Fibroblast of skin of right biceps (primary cell): ENCODE results near the gene BCAP31.

Experiments used
- DNase-seq: peaks from one replicate; pipeline ENCODE4 v3.0.0-alpha.2; 2013

The BCAP31 gene

GRCh38 chrX:153724252-153725038, at the start of gene BCAP31, which contains the start of gene ABCD1:
Gene BCAP31, minus strand, starts transcription at chrX:153724387. Its CDS starts 1,143 bp downstream, at chrX:153723244.
Gene ABCD1, plus strand, starts transcription at chrX:153724856. Its CDS starts 411 bp downstream, at chrX:153725267.
- peak; percentile 88 for DNase-seq

DNA sequence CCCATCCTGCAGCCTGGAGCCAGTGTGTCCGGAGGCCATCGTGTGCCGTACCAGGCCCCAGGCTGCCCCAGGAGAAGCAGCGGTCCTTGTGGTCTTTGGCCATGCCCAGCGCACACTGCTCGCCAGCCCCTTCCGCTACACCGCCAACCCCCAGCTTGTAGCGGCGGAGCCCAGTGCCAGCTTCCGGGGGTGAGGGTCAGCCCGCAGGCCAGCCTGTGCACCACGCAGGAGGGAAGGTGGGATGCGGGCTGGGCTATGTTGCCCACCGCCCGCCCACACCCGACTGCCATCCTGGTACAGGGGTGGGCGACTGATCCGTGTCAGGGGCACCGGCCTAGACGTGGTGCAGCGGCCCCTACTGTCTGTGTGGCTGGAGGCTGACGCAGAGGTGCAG, 49.0 kb upstream of the BCAP31 start:
- DNase-seq: no peak

DNA sequence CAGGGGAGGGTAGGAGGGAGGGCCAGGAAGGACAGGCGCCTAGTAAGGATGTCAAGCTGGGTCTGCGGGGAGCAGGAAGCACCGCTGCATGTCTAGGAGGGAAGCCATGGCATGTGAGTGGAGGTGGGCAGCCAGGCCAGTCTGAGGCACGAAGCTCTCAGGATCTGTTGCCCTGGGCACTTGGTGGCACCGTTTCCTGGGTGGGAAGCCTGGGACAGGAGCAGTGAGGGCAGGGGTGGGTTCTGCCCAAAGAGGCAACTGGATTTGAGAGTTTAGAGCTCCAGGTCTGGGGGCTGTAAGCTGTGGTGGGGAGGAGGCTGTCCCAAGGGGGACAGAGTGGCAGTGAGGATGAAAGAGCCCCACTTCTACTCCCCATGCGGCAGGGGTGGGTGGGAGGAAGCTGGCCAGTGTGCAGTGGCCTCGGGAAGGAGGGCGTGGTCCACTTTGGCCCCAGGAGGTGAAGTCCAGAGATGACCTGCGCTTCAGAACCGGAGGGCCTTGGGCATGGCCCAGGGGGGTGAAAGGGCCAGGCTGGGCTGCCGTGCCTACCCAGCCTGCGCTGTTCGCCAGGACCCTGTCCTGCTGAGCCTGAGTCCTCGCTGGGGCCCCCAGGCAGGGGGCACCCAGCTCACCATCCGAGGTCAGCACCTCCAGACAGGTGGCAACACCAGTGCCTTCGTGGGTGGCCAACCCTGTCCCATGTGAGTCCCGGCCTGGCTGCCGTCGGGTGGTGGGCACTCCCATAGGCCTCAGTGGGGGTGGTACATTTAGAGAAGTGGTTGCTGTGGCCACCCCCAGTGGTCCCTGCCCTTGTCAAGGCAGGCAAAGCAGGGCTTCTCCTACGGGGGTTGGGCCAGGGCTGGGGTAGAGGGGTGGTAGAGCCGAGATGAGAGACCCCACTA, 48.4 kb upstream of the BCAP31 start:
- DNase-seq: no peak

DNA sequence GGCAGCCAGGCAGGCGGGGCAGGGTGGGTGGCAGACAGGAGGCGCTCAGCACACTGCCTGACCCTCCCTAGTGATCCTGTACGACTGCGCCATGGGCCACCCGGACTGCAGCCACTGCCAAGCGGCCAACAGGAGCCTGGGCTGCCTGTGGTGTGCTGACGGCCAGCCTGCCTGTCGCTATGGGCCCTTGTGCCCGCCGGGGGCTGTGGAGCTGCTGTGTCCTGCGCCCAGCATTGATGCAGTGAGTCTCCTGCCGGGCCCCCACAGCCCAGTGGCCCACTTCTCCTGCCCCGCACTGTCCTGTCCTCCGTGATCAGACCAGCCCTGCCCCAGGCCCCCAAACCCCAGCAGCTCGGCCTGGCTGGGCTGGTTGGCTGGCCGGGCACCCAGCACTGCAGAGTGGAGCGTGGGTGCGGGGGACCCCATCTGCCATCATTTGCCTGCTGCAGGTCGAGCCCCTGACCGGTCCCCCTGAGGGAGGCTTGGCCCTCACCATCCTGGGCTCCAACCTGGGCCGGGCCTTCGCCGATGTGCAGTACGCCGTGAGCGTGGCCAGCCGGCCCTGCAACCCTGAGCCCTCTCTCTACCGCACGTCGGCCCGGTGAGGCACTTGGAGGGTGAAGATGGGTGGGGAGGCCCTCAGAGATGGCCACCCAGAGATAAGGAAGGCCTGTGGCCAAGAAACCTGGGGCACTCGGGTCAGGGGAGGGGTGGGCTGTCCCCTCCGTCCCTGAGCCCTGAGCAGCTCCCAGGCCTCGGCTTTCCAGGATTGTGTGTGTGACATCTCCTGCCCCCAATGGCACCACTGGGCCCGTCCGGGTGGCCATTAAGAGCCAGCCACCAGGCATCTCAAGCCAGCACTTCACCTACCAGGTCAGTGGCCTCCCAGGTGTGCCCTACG, 47.5 kb upstream of the BCAP31 start:
- DNase-seq: no peak

- DNase-seq: no peak
These were observed 46.6 kb upstream of the BCAP31 start for GRCh38 chrX:153770601-153771414.

- DNase-seq: no peak
These were observed 45.8 kb upstream of the BCAP31 start for GRCh38 chrX:153769865-153770600.

DNA sequence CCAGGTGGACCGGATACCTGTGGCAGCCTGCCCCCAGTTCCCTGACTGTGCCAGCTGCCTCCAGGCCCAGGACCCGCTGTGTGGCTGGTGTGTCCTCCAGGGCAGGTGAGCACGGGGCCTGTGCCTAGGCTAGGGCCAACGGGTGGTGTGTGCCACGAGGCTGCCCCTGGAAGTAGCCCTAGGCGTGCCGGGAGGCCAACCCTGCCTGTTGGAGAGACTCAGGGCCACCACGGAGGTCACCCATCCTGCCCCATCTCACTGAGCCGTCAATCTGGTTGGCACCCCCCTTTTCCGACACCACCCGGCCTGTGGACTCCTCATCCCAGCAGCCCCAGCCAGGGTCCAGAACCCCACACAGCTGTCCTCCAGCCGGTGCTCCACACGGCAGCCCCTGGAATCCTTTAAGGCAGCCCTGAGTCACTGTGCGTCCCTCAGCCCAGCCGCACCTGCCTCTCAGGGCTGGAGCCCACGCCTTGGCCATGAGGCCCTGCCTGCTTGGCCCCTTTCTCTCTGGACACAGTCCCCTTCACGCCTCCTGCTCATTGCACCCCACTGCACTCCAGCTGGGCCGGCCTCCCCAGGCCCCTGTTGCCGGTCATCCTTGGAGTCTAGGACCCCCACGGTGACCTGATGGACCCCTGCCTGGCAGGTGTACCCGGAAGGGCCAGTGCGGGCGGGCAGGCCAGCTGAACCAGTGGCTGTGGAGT, 45.1 kb upstream of the BCAP31 start:
- no peak for DNase-seq

DNA sequence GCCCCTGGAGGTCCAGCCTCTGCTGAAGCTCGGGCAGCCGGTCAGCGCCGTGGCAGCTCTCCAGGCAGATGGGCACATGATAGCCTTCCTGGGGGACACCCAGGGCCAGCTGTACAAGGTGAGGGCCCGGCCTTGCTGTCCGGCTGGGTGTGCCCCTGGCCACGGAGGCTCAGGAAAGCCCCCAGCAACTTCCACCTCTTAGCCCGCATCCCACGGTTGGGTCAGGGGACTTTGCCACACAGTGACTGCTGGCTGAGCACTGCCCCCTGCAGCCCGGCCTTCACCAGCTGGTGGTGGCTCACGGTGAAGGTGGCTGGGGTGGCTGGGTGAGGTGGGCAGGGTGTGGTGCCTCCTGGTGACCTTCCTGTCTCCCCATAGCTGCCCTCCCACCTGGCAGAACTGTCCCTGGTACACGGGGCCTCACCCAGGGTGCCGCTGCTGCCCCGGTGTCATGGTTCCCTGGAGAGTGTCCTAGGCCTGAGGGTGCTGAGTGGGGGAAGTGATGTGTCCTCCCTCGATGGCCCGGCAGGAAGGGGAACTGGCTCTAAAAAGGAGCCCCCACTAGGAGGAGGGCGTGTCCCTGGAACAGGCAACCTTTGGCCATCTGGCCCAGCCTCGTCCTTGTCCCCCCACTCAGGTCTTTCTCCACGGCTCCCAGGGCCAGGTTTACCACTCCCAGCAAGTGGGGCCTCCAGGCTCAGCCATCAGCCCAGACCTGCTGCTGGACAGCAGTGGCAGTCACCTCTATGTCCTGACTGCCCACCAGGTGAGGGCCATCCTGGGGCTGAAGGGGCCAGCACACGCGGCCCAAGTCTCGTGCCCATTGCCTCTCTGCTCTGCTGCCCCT, 44.3 kb upstream of the BCAP31 start:
- DNase-seq: no peak

GRCh38 chrX:153767674-153768055, 43.5 kb upstream of the BCAP31 start:
- DNase-seq: no peak

DNA sequence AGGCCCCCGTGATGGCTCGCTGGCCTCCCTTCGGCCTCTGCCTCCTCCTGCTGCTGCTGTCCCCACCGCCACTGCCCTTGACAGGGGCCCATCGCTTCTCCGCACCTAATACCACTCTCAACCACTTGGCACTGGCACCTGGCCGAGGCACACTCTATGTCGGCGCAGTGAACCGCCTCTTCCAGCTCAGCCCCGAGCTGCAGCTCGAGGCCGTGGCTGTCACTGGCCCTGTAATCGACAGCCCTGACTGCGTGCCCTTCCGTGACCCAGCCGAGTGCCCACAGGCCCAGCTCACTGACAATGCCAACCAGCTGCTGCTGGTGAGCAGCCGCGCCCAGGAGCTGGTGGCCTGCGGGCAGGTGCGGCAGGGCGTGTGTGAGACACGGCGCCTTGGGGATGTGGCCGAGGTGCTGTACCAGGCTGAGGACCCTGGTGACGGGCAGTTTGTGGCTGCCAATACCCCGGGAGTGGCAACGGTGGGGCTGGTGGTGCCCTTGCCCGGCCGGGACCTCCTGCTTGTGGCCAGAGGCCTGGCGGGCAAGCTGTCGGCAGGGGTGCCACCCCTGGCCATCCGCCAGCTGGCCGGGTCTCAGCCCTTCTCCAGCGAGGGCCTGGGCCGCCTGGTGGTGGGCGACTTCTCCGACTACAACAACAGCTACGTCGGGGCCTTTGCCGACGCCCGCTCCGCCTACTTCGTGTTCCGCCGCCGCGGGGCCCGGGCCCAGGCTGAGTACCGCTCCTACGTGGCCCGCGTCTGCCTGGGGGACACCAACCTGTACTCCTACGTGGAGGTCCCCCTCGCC, 42.9 kb upstream of the BCAP31 start:
- no peak for DNase-seq

DNA sequence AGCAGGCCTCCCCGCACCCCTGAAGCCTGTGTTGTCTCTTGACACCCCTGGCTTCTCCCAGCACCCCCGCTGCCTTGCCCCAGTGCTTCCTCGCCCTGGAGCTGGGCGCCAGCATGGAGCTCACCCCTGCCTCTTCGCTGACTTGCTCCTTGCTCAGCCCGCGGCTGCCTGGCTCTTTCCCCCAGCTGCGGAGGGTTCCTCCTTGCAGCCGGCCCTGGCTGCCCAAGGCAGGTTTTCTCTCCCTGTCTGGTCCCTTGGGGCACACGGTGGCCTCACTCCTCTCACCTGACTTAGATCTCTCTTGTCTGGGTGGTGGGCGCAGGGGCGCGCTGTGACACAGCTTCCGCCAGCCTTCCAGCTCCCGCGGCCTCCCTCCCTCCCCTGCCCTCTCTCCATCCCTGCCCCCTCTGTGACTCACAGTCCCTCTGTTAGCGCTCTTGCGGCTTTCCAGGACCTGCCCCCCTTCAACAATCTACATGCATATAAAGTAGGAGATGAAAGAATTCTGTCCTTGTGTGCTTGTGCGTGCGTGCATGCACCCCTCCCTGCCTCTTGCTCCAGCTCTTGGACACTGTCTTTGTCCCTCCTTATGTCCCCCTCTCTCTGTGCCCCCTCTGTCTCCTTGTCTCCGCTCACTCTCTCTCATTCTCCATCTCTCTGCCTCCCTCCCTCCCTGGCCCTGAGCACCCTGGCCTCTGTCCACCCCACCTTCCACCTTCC, 42.1 kb upstream of the BCAP31 start:
- peak; percentile 82 for DNase-seq

DNA sequence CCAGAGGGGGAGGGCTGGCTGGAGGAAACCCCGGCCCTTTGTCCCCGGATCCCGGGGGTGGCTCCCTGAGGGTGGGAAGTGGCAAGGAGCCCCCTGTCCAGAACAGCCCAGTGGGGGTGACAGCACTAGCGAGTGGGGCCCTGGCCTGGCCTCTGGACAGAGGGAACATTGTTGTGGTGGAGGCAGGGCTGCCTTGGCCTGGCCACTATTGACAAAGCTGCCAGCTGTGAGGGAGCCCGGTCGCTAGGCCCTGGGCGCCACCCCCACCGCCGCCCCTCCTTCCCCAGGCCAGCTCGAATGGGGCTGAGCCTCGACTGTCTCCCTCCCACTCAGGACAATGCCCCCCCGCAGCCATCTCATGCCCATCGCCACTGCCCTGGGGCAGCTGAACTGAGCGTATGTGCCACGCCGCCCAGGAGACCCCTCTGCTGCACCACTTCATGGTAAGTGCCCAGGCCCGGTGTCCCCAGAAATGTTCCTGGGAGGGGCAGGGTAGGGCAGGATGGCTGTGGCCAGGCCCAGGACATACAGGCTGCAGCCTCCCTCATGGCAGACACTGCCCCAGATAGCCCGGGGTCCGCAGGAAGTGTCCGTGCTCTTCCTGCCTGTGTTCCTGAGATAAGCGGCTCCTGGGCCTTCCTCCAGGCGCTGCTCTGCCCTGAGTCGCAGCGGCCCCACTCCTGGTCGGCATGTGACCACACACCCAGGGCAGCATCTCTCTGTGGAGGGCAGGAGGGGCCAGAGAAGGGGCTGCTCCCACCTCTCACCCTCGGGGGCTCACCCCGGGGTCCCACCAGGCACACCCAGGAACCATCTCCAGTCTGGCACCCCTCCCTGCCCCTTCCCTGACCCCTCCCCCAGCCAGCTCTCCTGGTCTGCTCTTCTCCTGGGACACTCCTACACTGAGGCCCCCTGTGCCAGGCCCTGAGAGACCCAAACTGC, 41.2 kb upstream of the BCAP31 start:
- DNase-seq: peak; percentile 8

GRCh38 chrX:153764786-153765137, 40.6 kb upstream of the BCAP31 start:
- DNase-seq: no peak

- DNase-seq: peak; percentile 69
These were observed 40.0 kb upstream of the BCAP31 start, which contains the start of gene PLXNB3 for GRCh38 chrX:153763989-153764755. Gene PLXNB3, plus strand, starts transcription at chrX:153764249. Its CDS starts 1,287 bp downstream, at chrX:153765536.

GRCh38 chrX:153763298-153763932, 39.2 kb upstream of the BCAP31 start:
- DNase-seq: no peak
